H1 (cell line): ENCODE results near the gene CGA. TPM values are rescaled to one million over a fixed set of nuclear protein-coding genes. Genes with fewer than 3 reads are reported as not detected.

ENCODE experiments used
- BCL11A ChIP-seq, 2 experiments: IDR thresholded peaks; one replicate each; pipeline ENCODE4 v1.6.1; 2011; ENCODE audit warnings: low read depth in 2 of 2, low read length in 2 of 2, mild to moderate bottlenecking in 2 of 2
- CREB1 ChIP-seq: IDR thresholded peaks from 2 replicates; pipeline ENCODE4 v1.6.1; 2012; ENCODE audit warnings: inconsistent platforms
- EZH2 ChIP-seq: fragments of 200-600 bp; sonication (generic); IDR thresholded peaks from 2 replicates; pipeline ENCODE4 v1.7.1; 2012; ENCODE audit warnings: low read depth, mild to moderate bottlenecking, moderate library complexity, low read length, inconsistent platforms; ENCODE audit not compliant: severe bottlenecking
- RBBP5 ChIP-seq: IDR thresholded peaks from 2 replicates; pipeline ENCODE4 v1.7.1; 2012; ENCODE audit warnings: low read depth, mild to moderate bottlenecking, inconsistent platforms, low read length, moderate library complexity, borderline replicate concordance
- RFX5 ChIP-seq: IDR thresholded peaks from 2 replicates; pipeline ENCODE4 v1.6.1; 2011; ENCODE audit warnings: low read depth, low read length, improper control_type of control experiment, borderline replicate concordance
- SIN3A ChIP-seq, 2 experiments: IDR thresholded peaks in 1 of 2; conservative IDR thresholded peaks in 1 of 2; 2 replicates each; pipeline ENCODE4 v1.6.1; 2011 to 2012; ENCODE audit warnings: low read length in 2 of 2, improper control_type of control experiment in 1 of 2, low read depth in 1 of 2, mild to moderate bottlenecking in 1 of 2
- polyA plus RNA-seq, 7 experiments: library from polyadenylated mRNA; depleted of rRNA in 3 of 7; stranded (reverse) in 5 of 7; unstranded in 2 of 7; fragments of >200 nt in 5 of 7; fragments of 200-250 nt in 2 of 7; gene quantifications; 1 replicate in 5 of 7; 2 replicates in 1 of 7; 4 replicates in 1 of 7; pipeline versions ENCODE4 v1.2.1 to v1.2.3, GENCODE V29; 2011 to 2013; ENCODE audit warnings: missing spikeins in 2 of 7, mixed read lengths in 2 of 7
- total RNA-seq: library from RNA; stranded (reverse); fragmentation: NEBNext Ultra II Directional; extraction: Animal tissue kit (Norgen Biotek cat#: 25700); gene quantifications from 2 replicates; pipeline ENCODE4 v1.2.1, GENCODE V29; 2021
- TF ChIP-seq, protein P1 (sequence below): fragments of 300-600 bp; sonication (generic); IDR thresholded peaks from 2 replicates; pipeline ENCODE4 v1.7.1; 2012; ENCODE audit warnings: low read length, moderate library complexity, mild to moderate bottlenecking, inconsistent platforms; ENCODE audit not compliant: insufficient replicate concordance
- TF ChIP-seq, protein P2 (sequence below), 3 experiments: IDR thresholded peaks; 1 replicate in 2 of 3; 2 replicates in 1 of 3; pipeline versions ENCODE4 v1.5.1 to v1.6.1; 2011; ENCODE audit warnings: low read length in 3 of 3, mild to moderate bottlenecking in 3 of 3, inconsistent platforms in 2 of 3, low read depth in 1 of 3, moderate library complexity in 1 of 3; ENCODE audit not compliant: insufficient read depth in 1 of 3; ENCODE audit errors: control extremely low read depth in 1 of 3

CGA gene
- total and polyA plus RNA-seq, 2 of the 8 experiments (the other 6 are each of a cell fraction or from before 2014, with no cell fraction given) = not detected

DNA sequence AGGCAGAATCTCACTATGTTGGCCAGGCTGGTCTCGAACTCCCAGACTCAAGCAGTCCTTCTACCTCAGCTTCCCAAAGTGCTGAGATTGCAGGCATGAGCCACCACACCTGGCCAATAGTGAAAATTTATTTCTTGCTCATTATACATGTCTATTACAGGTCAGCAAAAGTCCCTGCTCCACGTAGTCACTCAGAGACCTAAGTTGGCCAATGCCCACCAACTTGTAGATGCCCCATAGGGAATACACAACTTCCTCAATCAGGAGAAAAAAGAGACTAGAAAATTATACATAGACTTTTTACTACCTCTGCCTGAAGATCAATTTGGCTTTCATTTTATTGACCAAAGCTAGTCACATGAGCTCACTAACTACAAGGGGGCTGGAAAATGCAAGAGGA lies 22.0 kb upstream of the CGA start (continued):
- TF ChIP-seq, protein P1, sequence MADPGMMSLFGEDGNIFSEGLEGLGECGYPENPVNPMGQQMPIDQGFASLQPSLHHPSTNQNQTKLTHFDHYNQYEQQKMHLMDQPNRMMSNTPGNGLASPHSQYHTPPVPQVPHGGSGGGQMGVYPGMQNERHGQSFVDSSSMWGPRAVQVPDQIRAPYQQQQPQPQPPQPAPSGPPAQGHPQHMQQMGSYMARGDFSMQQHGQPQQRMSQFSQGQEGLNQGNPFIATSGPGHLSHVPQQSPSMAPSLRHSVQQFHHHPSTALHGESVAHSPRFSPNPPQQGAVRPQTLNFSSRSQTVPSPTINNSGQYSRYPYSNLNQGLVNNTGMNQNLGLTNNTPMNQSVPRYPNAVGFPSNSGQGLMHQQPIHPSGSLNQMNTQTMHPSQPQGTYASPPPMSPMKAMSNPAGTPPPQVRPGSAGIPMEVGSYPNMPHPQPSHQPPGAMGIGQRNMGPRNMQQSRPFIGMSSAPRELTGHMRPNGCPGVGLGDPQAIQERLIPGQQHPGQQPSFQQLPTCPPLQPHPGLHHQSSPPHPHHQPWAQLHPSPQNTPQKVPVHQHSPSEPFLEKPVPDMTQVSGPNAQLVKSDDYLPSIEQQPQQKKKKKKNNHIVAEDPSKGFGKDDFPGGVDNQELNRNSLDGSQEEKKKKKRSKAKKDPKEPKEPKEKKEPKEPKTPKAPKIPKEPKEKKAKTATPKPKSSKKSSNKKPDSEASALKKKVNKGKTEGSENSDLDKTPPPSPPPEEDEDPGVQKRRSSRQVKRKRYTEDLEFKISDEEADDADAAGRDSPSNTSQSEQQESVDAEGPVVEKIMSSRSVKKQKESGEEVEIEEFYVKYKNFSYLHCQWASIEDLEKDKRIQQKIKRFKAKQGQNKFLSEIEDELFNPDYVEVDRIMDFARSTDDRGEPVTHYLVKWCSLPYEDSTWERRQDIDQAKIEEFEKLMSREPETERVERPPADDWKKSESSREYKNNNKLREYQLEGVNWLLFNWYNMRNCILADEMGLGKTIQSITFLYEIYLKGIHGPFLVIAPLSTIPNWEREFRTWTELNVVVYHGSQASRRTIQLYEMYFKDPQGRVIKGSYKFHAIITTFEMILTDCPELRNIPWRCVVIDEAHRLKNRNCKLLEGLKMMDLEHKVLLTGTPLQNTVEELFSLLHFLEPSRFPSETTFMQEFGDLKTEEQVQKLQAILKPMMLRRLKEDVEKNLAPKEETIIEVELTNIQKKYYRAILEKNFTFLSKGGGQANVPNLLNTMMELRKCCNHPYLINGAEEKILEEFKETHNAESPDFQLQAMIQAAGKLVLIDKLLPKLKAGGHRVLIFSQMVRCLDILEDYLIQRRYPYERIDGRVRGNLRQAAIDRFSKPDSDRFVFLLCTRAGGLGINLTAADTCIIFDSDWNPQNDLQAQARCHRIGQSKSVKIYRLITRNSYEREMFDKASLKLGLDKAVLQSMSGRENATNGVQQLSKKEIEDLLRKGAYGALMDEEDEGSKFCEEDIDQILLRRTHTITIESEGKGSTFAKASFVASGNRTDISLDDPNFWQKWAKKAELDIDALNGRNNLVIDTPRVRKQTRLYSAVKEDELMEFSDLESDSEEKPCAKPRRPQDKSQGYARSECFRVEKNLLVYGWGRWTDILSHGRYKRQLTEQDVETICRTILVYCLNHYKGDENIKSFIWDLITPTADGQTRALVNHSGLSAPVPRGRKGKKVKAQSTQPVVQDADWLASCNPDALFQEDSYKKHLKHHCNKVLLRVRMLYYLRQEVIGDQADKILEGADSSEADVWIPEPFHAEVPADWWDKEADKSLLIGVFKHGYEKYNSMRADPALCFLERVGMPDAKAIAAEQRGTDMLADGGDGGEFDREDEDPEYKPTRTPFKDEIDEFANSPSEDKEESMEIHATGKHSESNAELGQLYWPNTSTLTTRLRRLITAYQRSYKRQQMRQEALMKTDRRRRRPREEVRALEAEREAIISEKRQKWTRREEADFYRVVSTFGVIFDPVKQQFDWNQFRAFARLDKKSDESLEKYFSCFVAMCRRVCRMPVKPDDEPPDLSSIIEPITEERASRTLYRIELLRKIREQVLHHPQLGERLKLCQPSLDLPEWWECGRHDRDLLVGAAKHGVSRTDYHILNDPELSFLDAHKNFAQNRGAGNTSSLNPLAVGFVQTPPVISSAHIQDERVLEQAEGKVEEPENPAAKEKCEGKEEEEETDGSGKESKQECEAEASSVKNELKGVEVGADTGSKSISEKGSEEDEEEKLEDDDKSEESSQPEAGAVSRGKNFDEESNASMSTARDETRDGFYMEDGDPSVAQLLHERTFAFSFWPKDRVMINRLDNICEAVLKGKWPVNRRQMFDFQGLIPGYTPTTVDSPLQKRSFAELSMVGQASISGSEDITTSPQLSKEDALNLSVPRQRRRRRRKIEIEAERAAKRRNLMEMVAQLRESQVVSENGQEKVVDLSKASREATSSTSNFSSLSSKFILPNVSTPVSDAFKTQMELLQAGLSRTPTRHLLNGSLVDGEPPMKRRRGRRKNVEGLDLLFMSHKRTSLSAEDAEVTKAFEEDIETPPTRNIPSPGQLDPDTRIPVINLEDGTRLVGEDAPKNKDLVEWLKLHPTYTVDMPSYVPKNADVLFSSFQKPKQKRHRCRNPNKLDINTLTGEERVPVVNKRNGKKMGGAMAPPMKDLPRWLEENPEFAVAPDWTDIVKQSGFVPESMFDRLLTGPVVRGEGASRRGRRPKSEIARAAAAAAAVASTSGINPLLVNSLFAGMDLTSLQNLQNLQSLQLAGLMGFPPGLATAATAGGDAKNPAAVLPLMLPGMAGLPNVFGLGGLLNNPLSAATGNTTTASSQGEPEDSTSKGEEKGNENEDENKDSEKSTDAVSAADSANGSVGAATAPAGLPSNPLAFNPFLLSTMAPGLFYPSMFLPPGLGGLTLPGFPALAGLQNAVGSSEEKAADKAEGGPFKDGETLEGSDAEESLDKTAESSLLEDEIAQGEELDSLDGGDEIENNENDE = no peak
- TF ChIP-seq CREB1 = no peak
- no peak for TF ChIP-seq RFX5
- TF ChIP-seq, protein P2, sequence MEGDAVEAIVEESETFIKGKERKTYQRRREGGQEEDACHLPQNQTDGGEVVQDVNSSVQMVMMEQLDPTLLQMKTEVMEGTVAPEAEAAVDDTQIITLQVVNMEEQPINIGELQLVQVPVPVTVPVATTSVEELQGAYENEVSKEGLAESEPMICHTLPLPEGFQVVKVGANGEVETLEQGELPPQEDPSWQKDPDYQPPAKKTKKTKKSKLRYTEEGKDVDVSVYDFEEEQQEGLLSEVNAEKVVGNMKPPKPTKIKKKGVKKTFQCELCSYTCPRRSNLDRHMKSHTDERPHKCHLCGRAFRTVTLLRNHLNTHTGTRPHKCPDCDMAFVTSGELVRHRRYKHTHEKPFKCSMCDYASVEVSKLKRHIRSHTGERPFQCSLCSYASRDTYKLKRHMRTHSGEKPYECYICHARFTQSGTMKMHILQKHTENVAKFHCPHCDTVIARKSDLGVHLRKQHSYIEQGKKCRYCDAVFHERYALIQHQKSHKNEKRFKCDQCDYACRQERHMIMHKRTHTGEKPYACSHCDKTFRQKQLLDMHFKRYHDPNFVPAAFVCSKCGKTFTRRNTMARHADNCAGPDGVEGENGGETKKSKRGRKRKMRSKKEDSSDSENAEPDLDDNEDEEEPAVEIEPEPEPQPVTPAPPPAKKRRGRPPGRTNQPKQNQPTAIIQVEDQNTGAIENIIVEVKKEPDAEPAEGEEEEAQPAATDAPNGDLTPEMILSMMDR (IDR thresholded peaks at IDR 0.05; ENCODE audit: control extremely low read depth in 1 of 3, insufficient read depth in 1 of 3, low read depth in 1 of 3, low read length in 3 of 3) = no peak
- TF ChIP-seq SIN3A (conservative IDR thresholded peaks at IDR 0.05 in 1 of 2, IDR thresholded peaks at IDR 0.05 in 1 of 2; ENCODE audit: low read depth in 1 of 2, low read length in 2 of 2) = no peak
- no peak for TF ChIP-seq BCL11A (IDR thresholded peaks at IDR 0.05; ENCODE audit: low read depth in 2 of 2, low read length in 2 of 2)
- no peak for TF ChIP-seq EZH2
- no peak for TF ChIP-seq RBBP5
